ENCODE measurements around the gene LIPC.

DNA sequence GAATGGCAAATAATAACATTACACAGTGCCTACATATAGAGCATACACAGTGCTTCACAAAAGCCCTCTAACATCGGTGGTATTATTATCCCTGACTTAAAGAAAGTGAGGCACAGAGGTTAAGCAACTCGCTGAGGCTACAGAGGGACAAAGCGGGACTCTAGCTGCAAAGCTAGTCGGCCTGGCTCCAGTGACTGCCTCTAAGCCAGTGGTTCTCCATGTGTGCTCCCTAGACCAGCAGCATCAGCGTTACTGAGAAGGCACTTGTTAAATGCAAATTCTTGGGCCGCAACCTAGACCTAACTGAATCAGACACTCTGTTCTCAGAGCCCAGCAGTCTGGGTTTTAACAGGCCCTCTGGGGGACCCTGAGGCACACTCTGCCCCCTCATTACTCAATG, 33.1 kb upstream of the LIPC start:
- TF ChIP-seq, protein P1, sequence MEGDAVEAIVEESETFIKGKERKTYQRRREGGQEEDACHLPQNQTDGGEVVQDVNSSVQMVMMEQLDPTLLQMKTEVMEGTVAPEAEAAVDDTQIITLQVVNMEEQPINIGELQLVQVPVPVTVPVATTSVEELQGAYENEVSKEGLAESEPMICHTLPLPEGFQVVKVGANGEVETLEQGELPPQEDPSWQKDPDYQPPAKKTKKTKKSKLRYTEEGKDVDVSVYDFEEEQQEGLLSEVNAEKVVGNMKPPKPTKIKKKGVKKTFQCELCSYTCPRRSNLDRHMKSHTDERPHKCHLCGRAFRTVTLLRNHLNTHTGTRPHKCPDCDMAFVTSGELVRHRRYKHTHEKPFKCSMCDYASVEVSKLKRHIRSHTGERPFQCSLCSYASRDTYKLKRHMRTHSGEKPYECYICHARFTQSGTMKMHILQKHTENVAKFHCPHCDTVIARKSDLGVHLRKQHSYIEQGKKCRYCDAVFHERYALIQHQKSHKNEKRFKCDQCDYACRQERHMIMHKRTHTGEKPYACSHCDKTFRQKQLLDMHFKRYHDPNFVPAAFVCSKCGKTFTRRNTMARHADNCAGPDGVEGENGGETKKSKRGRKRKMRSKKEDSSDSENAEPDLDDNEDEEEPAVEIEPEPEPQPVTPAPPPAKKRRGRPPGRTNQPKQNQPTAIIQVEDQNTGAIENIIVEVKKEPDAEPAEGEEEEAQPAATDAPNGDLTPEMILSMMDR (IDR thresholded peaks at IDR 0.05): no peak
- TF ChIP-seq POLR2A (IDR thresholded peaks at IDR 0.05): no peak

Data from thyroid gland (tissue), 4 donors.